SK-N-SH treated with all-trans-retinoic acid at 6 μM for 48 hours (cell line): ENCODE results near the gene SLC49A4.

Experiments used
- ATAC-seq: fragments of 200-7000 bp; cut with Tn5 transposase; 3 replicates; pipeline ENCODE4 v1.9.1; 2020; ENCODE audit warnings: mild to moderate bottlenecking, moderate library complexity
- ARNTL ChIP-seq: fragments of 450-650 bp; formaldehyde crosslinking; IDR thresholded peaks from 2 replicates; pipeline ENCODE4 v1.5.0; 2020; ENCODE audit warnings: low read depth, mild to moderate bottlenecking, moderate library complexity, borderline replicate concordance
- BACH2 ChIP-seq: fragments of 250-450 bp; sonication (Bioruptor Pico); IDR thresholded peaks from 2 replicates; pipeline ENCODE4 v1.9.0; 2021; ENCODE audit warnings: mild to moderate bottlenecking, borderline replicate concordance
- CSDC2 ChIP-seq: fragments of 250-450 bp; sonication (Bioruptor Pico); IDR thresholded peaks from 2 replicates; pipeline ENCODE4 v1.5.0; 2020; ENCODE audit warnings: mild to moderate bottlenecking, moderate library complexity
- ESRRG ChIP-seq: fragments of 250-450 bp; sonication (Bioruptor Pico); IDR thresholded peaks from 2 replicates; pipeline ENCODE4 v1.6.1; 2021; ENCODE audit warnings: mild to moderate bottlenecking
- GLIS3 ChIP-seq: fragments of 250-450 bp; sonication (Bioruptor Pico); IDR thresholded peaks from 2 replicates; pipeline ENCODE4 v1.5.0; 2020; ENCODE audit warnings: mild to moderate bottlenecking, moderate library complexity
- ISL1 ChIP-seq: fragments of 250-450 bp; sonication (Bioruptor Pico); IDR thresholded peaks from 2 replicates; pipeline ENCODE4 v2.1.2; 2022; ENCODE audit warnings: mild to moderate bottlenecking, moderate library complexity
- OSR1 ChIP-seq: fragments of 250-450 bp; sonication (Bioruptor Pico); IDR thresholded peaks from 2 replicates; pipeline ENCODE4 v1.8.0; 2022; ENCODE audit warnings: moderate library complexity, mild to moderate bottlenecking, inconsistent platforms
- POU6F1 ChIP-seq: fragments of 250-450 bp; sonication (Bioruptor Pico); IDR thresholded peaks from 2 replicates; pipeline ENCODE4 v1.8.0; 2021; ENCODE audit warnings: low read depth, mild to moderate bottlenecking, moderate library complexity, borderline replicate concordance
- PPARA ChIP-seq: fragments of 250-450 bp; sonication (Bioruptor Pico); IDR thresholded peaks from 2 replicates; pipeline ENCODE4 v1.5.0; 2020; ENCODE audit warnings: mild to moderate bottlenecking, borderline replicate concordance
- RARB ChIP-seq: fragments of 250-450 bp; sonication (Bioruptor Pico); IDR thresholded peaks from 2 replicates; pipeline ENCODE4 v1.8.0; 2021; ENCODE audit warnings: mild to moderate bottlenecking, moderate library complexity
- SNAI2 ChIP-seq: fragments of 250-450 bp; sonication (Bioruptor Pico); IDR thresholded peaks from 2 replicates; pipeline ENCODE4 v1.5.0; 2020; ENCODE audit warnings: mild to moderate bottlenecking, moderate library complexity
- TCF4 ChIP-seq: fragments of 250-450 bp; sonication (Bioruptor Pico); IDR thresholded peaks from 2 replicates; pipeline ENCODE4 v1.8.0; 2021; ENCODE audit warnings: mild to moderate bottlenecking, moderate library complexity, borderline replicate concordance
- TOX ChIP-seq: fragments of 250-450 bp; sonication (Bioruptor Pico); IDR thresholded peaks from 2 replicates; pipeline ENCODE4 v1.8.0; 2021; ENCODE audit warnings: mild to moderate bottlenecking, moderate library complexity, borderline replicate concordance
- TSHZ2 ChIP-seq: fragments of 250-450 bp; sonication (Bioruptor Pico); IDR thresholded peaks from 2 replicates; pipeline ENCODE4 v1.5.0; 2020; ENCODE audit warnings: mild to moderate bottlenecking, moderate library complexity
- ZC3H10 ChIP-seq: fragments of 250-450 bp; sonication (Bioruptor Pico); IDR thresholded peaks from 2 replicates; pipeline ENCODE4 v1.5.1; 2021; ENCODE audit warnings: mild to moderate bottlenecking, moderate library complexity
- ZFP3 ChIP-seq: fragments of 250-450 bp; sonication (Bioruptor Pico); IDR thresholded peaks from 2 replicates; pipeline ENCODE4 v1.5.0; 2020; ENCODE audit warnings: mild to moderate bottlenecking, moderate library complexity
- ZFP30 ChIP-seq: fragments of 450-650 bp; formaldehyde crosslinking; IDR thresholded peaks from 2 replicates; pipeline ENCODE4 v1.5.0; 2022; ENCODE audit warnings: mild to moderate bottlenecking, moderate library complexity
- ZNF565 ChIP-seq: fragments of 450-650 bp; formaldehyde crosslinking; conservative IDR thresholded peaks from 2 replicates; pipeline ENCODE4 v1.5.0; 2020; ENCODE audit warnings: low read depth, mild to moderate bottlenecking, moderate library complexity
- ZNF70 ChIP-seq: fragments of 450-650 bp; formaldehyde crosslinking; IDR thresholded peaks from 2 replicates; pipeline ENCODE4 v1.5.0; 2020; ENCODE audit warnings: mild to moderate bottlenecking, moderate library complexity
- ZNF8 ChIP-seq: fragments of 450-650 bp; formaldehyde crosslinking; IDR thresholded peaks from 2 replicates; pipeline ENCODE4 v1.5.0; 2020; ENCODE audit warnings: mild to moderate bottlenecking, moderate library complexity
- TF ChIP-seq, protein P1 (sequence below): fragments of 250-450 bp; sonication (Bioruptor Pico); IDR thresholded peaks from 2 replicates; pipeline ENCODE4 v1.5.1; 2020; ENCODE audit warnings: low read depth, mild to moderate bottlenecking, moderate library complexity
- TF ChIP-seq, protein P2 (sequence below): fragments of 250-450 bp; sonication (Bioruptor Pico); IDR thresholded peaks from 2 replicates; pipeline ENCODE4 v1.5.1; 2021; ENCODE audit warnings: mild to moderate bottlenecking, moderate library complexity

Gene SLC49A4

DNA sequence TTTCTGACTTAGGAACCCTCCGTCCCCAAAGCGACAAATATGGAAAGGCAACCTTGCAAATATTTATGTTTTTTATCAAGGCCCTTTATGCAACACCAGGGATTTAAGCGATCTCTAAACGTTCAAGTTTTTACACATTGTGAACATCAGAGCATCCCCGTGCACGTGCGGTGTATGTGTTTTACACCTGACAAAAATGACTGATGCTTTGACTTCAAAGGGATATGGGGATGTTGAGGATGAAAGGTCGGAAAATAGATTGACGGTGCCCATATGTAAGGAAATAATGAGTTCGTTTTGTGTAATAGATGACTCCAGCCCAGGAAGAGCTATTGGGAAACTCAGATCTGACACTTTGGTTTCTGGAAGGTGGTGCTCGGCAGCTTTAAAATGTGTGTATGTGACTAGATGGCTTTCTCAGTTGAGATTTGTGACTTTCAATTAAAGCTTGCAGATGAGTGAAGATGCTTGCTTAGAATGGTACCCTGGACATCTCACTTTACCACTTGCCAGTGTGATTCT, 866 bp downstream of the SLC49A4 start:
- TF ChIP-seq, protein P1, sequence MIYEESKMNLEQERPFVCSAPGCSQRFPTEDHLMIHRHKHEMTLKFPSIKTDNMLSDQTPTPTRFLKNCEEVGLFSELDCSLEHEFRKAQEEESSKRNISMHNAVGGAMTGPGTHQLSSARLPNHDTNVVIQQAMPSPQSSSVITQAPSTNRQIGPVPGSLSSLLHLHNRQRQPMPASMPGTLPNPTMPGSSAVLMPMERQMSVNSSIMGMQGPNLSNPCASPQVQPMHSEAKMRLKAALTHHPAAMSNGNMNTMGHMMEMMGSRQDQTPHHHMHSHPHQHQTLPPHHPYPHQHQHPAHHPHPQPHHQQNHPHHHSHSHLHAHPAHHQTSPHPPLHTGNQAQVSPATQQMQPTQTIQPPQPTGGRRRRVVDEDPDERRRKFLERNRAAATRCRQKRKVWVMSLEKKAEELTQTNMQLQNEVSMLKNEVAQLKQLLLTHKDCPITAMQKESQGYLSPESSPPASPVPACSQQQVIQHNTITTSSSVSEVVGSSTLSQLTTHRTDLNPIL (CRISPR knock-in tag), result no peak
- TF ChIP-seq TOX (CRISPR knock-in tag) (no peak), ESRRG (CRISPR knock-in tag) (no peak), CSDC2 (CRISPR knock-in tag) (no peak), ZNF565 (CRISPR knock-in tag) (no peak), ARNTL (CRISPR knock-in tag) (no peak), OSR1 (CRISPR knock-in tag) (no peak), PPARA (CRISPR knock-in tag) (no peak), ZNF8 (CRISPR knock-in tag) (no peak), SNAI2 (CRISPR knock-in tag) (no peak), ZNF70 (CRISPR knock-in tag) (no peak), GLIS3 (CRISPR knock-in tag) (no peak), ZFP30 (no peak), ZFP3 (CRISPR knock-in tag) (no peak)
- TF ChIP-seq, protein P2, sequence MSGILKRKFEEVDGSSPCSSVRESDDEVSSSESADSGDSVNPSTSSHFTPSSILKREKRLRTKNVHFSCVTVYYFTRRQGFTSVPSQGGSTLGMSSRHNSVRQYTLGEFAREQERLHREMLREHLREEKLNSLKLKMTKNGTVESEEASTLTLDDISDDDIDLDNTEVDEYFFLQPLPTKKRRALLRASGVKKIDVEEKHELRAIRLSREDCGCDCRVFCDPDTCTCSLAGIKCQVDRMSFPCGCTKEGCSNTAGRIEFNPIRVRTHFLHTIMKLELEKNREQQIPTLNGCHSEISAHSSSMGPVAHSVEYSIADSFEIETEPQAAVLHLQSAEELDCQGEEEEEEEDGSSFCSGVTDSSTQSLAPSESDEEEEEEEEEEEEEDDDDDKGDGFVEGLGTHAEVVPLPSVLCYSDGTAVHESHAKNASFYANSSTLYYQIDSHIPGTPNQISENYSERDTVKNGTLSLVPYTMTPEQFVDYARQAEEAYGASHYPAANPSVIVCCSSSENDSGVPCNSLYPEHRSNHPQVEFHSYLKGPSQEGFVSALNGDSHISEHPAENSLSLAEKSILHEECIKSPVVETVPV, result no peak
- no peak for ATAC-seq

GRCh38 chr3:122797291-122797690, 2.4 kb downstream of the SLC49A4 start:
- TF ChIP-seq ISL1 (CRISPR knock-in tag) (no peak), OSR1 (CRISPR knock-in tag) (no peak), SNAI2 (CRISPR knock-in tag) (no peak), TCF4 (no peak), TOX (CRISPR knock-in tag) (no peak), GLIS3 (CRISPR knock-in tag) (no peak), ZC3H10 (CRISPR knock-in tag) (no peak), CSDC2 (CRISPR knock-in tag) (no peak), ZFP3 (CRISPR knock-in tag) (no peak), ZNF8 (CRISPR knock-in tag) (no peak), BACH2 (no peak), PPARA (CRISPR knock-in tag) (no peak), TSHZ2 (CRISPR knock-in tag) (no peak)
- TF ChIP-seq, protein P2, result no peak
- ATAC-seq, result no peak

GRCh38 chr3:122799322-122799721, 4.5 kb downstream of the SLC49A4 start:
- ATAC-seq, result no peak
- TF ChIP-seq TCF4, result no peak
- no peak for TF ChIP-seq SNAI2 (CRISPR knock-in tag)
- no peak for TF ChIP-seq ZNF565 (CRISPR knock-in tag)
- TF ChIP-seq GLIS3 (CRISPR knock-in tag), result no peak
- TF ChIP-seq ZNF70 (CRISPR knock-in tag), result no peak
- TF ChIP-seq BACH2, result no peak
- TF ChIP-seq ZNF8 (CRISPR knock-in tag), result no peak
- TF ChIP-seq, protein P1 (CRISPR knock-in tag), result no peak
- no peak for TF ChIP-seq ISL1 (CRISPR knock-in tag)
- TF ChIP-seq POU6F1 (CRISPR knock-in tag), result no peak
- TF ChIP-seq ZFP30, result no peak
- TF ChIP-seq RARB (CRISPR knock-in tag), result no peak
